Astrocyte (in vitro differentiated cells and primary cell): ENCODE results near the gene BCAM.

Source experiments
- EZH2 ChIP-seq: IDR thresholded peaks from 2 replicates; pipeline ENCODE4 v1.6.1; 2012; ENCODE audit warnings: mild to moderate bottlenecking, low read length, inconsistent platforms; ENCODE audit not compliant: insufficient read depth
- TF ChIP-seq, protein P1 (sequence below): IDR thresholded peaks from 2 replicates; pipeline ENCODE4 v1.5.1; 2011; ENCODE audit warnings: low read depth, mild to moderate bottlenecking, inconsistent platforms, low read length, moderate library complexity; ENCODE audit not compliant: insufficient read depth

DNA sequence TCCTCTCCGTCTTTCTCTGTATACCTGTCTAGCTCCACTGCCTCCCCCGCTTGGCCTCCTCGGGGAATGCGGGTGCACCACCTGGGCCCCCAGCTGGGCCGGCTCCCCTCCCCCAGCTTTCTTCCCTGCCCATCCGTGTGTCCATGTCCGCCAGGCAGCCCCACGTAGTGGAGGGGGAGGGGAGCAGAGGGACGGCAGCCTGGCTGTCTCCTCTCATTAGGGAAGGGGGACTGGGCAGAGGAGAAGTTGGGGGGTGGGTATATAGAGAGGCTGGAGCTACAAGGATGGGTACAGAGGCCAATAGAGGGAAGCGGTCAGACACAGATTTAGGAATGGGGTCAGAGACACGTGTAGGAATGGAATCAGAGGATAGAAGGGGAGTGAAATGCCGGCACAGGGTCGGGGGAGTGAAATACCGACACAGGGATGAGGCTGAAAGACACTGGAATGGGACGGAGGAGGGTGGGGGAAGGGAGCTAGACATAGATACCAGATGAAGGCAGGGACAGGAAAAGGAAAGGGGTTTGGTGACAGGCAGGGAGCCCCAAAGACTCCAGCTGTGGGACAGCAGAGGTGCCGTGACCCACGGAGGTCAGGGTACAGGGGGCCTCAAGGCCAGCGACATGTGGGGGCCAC lies 40.0 kb downstream of the BCAM start:
- TF ChIP-seq, protein P1, sequence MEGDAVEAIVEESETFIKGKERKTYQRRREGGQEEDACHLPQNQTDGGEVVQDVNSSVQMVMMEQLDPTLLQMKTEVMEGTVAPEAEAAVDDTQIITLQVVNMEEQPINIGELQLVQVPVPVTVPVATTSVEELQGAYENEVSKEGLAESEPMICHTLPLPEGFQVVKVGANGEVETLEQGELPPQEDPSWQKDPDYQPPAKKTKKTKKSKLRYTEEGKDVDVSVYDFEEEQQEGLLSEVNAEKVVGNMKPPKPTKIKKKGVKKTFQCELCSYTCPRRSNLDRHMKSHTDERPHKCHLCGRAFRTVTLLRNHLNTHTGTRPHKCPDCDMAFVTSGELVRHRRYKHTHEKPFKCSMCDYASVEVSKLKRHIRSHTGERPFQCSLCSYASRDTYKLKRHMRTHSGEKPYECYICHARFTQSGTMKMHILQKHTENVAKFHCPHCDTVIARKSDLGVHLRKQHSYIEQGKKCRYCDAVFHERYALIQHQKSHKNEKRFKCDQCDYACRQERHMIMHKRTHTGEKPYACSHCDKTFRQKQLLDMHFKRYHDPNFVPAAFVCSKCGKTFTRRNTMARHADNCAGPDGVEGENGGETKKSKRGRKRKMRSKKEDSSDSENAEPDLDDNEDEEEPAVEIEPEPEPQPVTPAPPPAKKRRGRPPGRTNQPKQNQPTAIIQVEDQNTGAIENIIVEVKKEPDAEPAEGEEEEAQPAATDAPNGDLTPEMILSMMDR, result no peak
- TF ChIP-seq EZH2, result no peak
